HepG2 (cell line): ENCODE results near the gene NME4. TPM values are rescaled to one million over a fixed set of nuclear protein-coding genes. Genes with fewer than 3 reads are reported as not detected.

Source experiments
- FIP1L1 ChIP-seq: fragments of 200-400 bp; formaldehyde crosslinking; IDR thresholded peaks from 2 replicates; pipeline ENCODE4 v1.6.1; 2018; ENCODE audit warnings: low read depth, mild to moderate bottlenecking, low read length, moderate library complexity, borderline replicate concordance; ENCODE audit not compliant: insufficient read depth
- GMEB2 ChIP-seq: IDR thresholded peaks from 2 replicates; pipeline ENCODE4 v1.6.1; 2016; ENCODE audit warnings: missing biosample characterization, missing genetic modification reagents, low read depth
- MAFF ChIP-seq: IDR thresholded peaks from 2 replicates; pipeline ENCODE4 v1.6.1; 2011; ENCODE audit warnings: low read depth, low read length, improper control_type of control experiment
- MLXIP ChIP-seq: sonication (generic); formaldehyde crosslinking; IDR thresholded peaks from 2 replicates; pipeline ENCODE4 v1.9.0; 2021; ENCODE audit warnings: missing genetic modification reagents, borderline replicate concordance
- SALL1 ChIP-seq: sonication (generic); formaldehyde crosslinking; IDR thresholded peaks from 2 replicates; pipeline ENCODE4 v1.8.0; 2022; ENCODE audit warnings: mild to moderate bottlenecking, missing genetic modification reagents
- TAF15 ChIP-seq: fragments of 200-400 bp; formaldehyde crosslinking; IDR thresholded peaks from one replicate; pipeline ENCODE4 v1.6.1; 2018; ENCODE audit warnings: mild to moderate bottlenecking, low read depth, low read length; ENCODE audit not compliant: poor library complexity, severe bottlenecking
- USF2 ChIP-seq, 2 experiments: sonication (generic) in 1 of 2; formaldehyde crosslinking in 1 of 2; IDR thresholded peaks; 2 replicates each; pipeline versions ENCODE4 v1.5.1 to v1.6.1; 2011 to 2020; ENCODE audit warnings: borderline replicate concordance in 1 of 2, low read depth in 1 of 2, low read length in 1 of 2, mild to moderate bottlenecking in 1 of 2, missing genetic modification reagents in 1 of 2, moderate library complexity in 1 of 2
- ZNF281 ChIP-seq: sonication (generic); formaldehyde crosslinking; IDR thresholded peaks from 2 replicates; pipeline ENCODE4 v1.4.0; 2020; ENCODE audit warnings: missing genetic modification reagents, borderline replicate concordance
- ZNF350 ChIP-seq: sonication (generic); formaldehyde crosslinking; IDR thresholded peaks from 2 replicates; pipeline ENCODE4 v1.4.0; 2020; ENCODE audit warnings: mild to moderate bottlenecking, low read depth, missing genetic modification reagents, borderline replicate concordance
- ZSCAN31 ChIP-seq: sonication (generic); formaldehyde crosslinking; IDR thresholded peaks from 2 replicates; pipeline ENCODE4 v1.5.0; 2020; ENCODE audit warnings: low read depth, mild to moderate bottlenecking, missing genetic modification reagents
- polyA plus RNA-seq, 8 experiments: library from polyadenylated mRNA; depleted of rRNA in 3 of 8; stranded (reverse) in 7 of 8; unstranded in 1 of 8; fragments of >200 nt; fragmentation: Illumina TruSeq in 4 of 8; extraction: Trizol in 4 of 8; gene quantifications; 2 replicates each; pipeline versions ENCODE4 v1.2.1 to v1.2.3, GENCODE V29; 2011 to 2016; ENCODE audit warnings: low read depth in 4 of 8, missing spikeins in 1 of 8, mixed read lengths in 1 of 8; ENCODE audit not compliant: insufficient read depth in 1 of 8
- total RNA-seq, 5 experiments: library from RNA; depleted of rRNA; stranded (reverse); fragments of >200 nt; fragmentation: Illumina TruSeq; extraction: Trizol; gene quantifications; 2 replicates each; pipeline ENCODE4 v1.2.3, GENCODE V29; 2016; ENCODE audit warnings: low read depth in 1 of 5
- TF ChIP-seq, protein P1 (sequence below): sonication (generic); formaldehyde crosslinking; IDR thresholded peaks from 2 replicates; pipeline ENCODE4 v1.8.1; 2023; ENCODE audit warnings: missing genetic modification reagents, mild to moderate bottlenecking, borderline replicate concordance
- TF ChIP-seq, protein P2 (sequence below): IDR thresholded peaks from 2 replicates; pipeline ENCODE4 v1.6.1; 2012; ENCODE audit warnings: inconsistent platforms
- TF ChIP-seq, protein P3 (sequence below): sonication (generic); formaldehyde crosslinking; conservative IDR thresholded peaks from 2 replicates; pipeline ENCODE4 v1.8.0; 2022; ENCODE audit warnings: missing genetic modification reagents

The NME4 gene
- total and polyA plus RNA-seq, 2 of the 13 experiments (the other 11 are each of a cell fraction or from before 2014, with no cell fraction given) = 121 to 263 TPM

DNA sequence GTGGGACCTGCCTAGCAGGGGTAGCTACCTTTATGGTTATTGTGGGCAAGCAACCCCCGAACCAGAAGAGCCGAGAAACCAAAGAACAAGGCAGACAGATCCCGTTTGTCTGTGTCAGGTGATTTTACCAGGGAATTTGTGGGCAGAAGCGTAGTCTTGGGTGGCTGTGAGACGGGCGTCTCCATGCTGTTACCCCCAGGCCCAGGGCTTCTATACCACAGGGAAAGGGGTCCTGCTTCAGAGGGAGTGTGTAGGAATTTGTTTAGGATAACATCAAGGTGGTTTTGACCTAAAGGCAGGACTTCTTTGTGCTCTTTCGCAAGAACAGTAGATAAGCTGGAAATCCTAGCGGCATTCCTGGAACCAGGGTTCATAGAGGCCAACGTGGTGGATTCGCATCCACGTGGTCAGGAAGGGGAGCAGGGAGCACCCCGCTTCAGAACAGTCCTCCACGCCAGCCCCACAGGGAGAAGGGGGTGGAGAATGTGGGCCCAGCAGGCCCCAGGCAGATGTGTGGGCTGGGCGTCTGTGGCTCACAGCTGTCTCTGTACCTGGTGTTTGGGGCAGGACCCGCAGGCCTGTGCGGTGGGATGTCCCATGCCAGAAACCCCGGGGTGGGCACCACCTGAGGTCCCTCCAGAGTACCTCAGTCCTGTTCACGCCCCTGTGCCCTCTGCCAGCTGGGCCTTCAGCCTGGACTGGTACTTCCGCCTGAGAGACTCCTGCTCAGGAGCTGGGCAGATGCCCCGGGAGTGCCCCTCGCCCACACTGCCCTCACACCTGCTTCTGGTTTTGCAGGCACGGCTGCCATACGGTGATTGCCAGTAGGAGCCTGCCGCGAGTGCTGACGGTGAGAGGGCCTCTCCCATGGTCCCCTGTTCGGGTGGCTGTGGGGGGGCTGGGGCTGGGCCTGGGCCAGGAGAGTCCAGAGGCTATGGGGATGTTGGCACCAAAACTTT is 8.8 kb downstream of the NME4 start (continued):
- TF ChIP-seq SALL1 (CRISPR knock-in tag) (peak; percentile 90), USF2 (IDR thresholded peaks at IDR 0.05; ENCODE audit: low read depth, low read length) (peak; percentile 31; the same call in 1 of the 2 replicates), USF2 (CRISPR knock-in tag; IDR thresholded peaks at IDR 0.05; ENCODE audit: borderline replicate concordance) (peak; percentile 60; the same call in 1 of the 2 replicates), TAF15 (no peak), ZNF281 (CRISPR knock-in tag) (peak; percentile 77), MLXIP (CRISPR knock-in tag) (no peak), GMEB2 (CRISPR knock-in tag) (no peak), ZNF350 (peak; percentile 88), ZSCAN31 (peak; percentile 27), FIP1L1 (no peak), MAFF (no peak)
- TF ChIP-seq, protein P1, sequence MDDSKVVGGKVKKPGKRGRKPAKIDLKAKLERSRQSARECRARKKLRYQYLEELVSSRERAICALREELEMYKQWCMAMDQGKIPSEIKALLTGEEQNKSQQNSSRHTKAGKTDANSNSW (CRISPR knock-in tag) = no peak
- TF ChIP-seq, protein P2, sequence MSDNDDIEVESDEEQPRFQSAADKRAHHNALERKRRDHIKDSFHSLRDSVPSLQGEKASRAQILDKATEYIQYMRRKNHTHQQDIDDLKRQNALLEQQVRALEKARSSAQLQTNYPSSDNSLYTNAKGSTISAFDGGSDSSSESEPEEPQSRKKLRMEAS = peak; percentile 99
- TF ChIP-seq, protein P3, sequence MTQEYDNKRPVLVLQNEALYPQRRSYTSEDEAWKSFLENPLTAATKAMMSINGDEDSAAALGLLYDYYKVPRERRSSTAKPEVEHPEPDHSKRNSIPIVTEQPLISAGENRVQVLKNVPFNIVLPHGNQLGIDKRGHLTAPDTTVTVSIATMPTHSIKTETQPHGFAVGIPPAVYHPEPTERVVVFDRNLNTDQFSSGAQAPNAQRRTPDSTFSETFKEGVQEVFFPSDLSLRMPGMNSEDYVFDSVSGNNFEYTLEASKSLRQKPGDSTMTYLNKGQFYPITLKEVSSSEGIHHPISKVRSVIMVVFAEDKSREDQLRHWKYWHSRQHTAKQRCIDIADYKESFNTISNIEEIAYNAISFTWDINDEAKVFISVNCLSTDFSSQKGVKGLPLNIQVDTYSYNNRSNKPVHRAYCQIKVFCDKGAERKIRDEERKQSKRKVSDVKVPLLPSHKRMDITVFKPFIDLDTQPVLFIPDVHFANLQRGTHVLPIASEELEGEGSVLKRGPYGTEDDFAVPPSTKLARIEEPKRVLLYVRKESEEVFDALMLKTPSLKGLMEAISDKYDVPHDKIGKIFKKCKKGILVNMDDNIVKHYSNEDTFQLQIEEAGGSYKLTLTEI (CRISPR knock-in tag) = no peak
